HCT116 (cell line): ENCODE results near the gene GPR107. TPM values are rescaled to one million over a fixed set of nuclear protein-coding genes. Genes with fewer than 3 reads are reported as not detected.

Experiments used
- ATAC-seq: fragments of 200-7000 bp; cut with Tn5 transposase; 2 replicates; pipeline ENCODE4 v1.9.1; 2020; ENCODE audit warnings: mild to moderate bottlenecking, moderate library complexity
- BruUV-seq: library from RNA; stranded (reverse); fragments of 400-500 nt; replicated peaks from 2 replicates; lab custom pipeline; 2021; lab: Mats Ljungman, UMichigan
- CTCF ChIA-PET: fragments of 300-600 bp; sonication (Branson Sonifier 250); formaldehyde crosslinking; loops from one replicate; lab custom pipeline; 2021; ENCODE audit warnings: antibody characterized with exemption; lab: Charles Lee
- POLR2A ChIA-PET: fragments of 300-600, 350-600 bp; sonication (Branson Sonifier 250); formaldehyde crosslinking; loops from one replicate; lab custom pipeline; 2021; ENCODE audit warnings: antibody characterized with exemption; lab: Charles Lee
- RAD21 ChIA-PET, 2 experiments: fragments of 300-600 bp; sonication (Branson Sonifier 250); formaldehyde crosslinking; loops; one replicate each; lab custom pipeline; 2023; ENCODE audit warnings: low total read pairs in 2 of 2; ENCODE audit not compliant: uncharacterized antibody in 2 of 2, unreplicated experiment in 2 of 2, low non-redundant PET in 1 of 2; lab: Charles Lee
- DNase-seq: peaks from one replicate; pipeline ENCODE4 v3.0.0-alpha.2; 2010; ENCODE audit warnings: low read depth, low spot score
- H2AFZ ChIP-seq: fragments of 200-600 bp; shearing (Covaris generic), sonication (generic); 2 replicates; pipeline ENCODE4 v1.6.1; 2017; ENCODE audit warnings: low read depth, mixed run types, mixed read lengths, antibody characterized with exemption, low read length; ENCODE audit not compliant: poor library complexity, severe bottlenecking
- H3K27ac ChIP-seq: 2 replicates; pipeline ENCODE4 v1.5.1; 2012; ENCODE audit warnings: low read depth, low read length
- H3K27me3 ChIP-seq: fragments of 200-600 bp; sonication (generic); 2 replicates; pipeline ENCODE4 v1.6.1; 2016; ENCODE audit warnings: mixed run types, low read length, mixed read lengths; ENCODE audit not compliant: insufficient read depth
- H3K36me3 ChIP-seq, 2 experiments: fragments of 200-500 bp in 1 of 2; fragments of 200-600 bp in 1 of 2; sonication (Bioruptor generic) in 1 of 2; sonication (generic) in 1 of 2; 2 replicates each; pipeline versions ENCODE4 v1.5.1 to v1.6.1; 2014 to 2016; ENCODE audit warnings: low read length in 2 of 2, inconsistent platforms in 1 of 2, mixed read lengths in 1 of 2, mixed run types in 1 of 2; ENCODE audit not compliant: insufficient read depth in 2 of 2, control insufficient read depth in 1 of 2
- H3K4me1 ChIP-seq, 2 experiments: fragments of 200-600 bp in 1 of 2; sonication (generic) in 1 of 2; 2 replicates each; pipeline versions ENCODE4 v1.5.1 to v1.6.1; 2012 to 2017; ENCODE audit warnings: low read length in 2 of 2, inconsistent platforms in 1 of 2, mild to moderate bottlenecking in 1 of 2, mixed read lengths in 1 of 2, mixed run types in 1 of 2, moderate library complexity in 1 of 2; ENCODE audit not compliant: insufficient read depth in 2 of 2, control insufficient read depth in 1 of 2
- H3K4me2 ChIP-seq: fragments of 200-600 bp; sonication (generic); 2 replicates; pipeline ENCODE4 v1.6.1; 2017; ENCODE audit warnings: mixed run types, low read length, mixed read lengths
- H3K4me3 ChIP-seq, 2 experiments: fragments of 200-600 bp in 1 of 2; sonication (generic) in 1 of 2; replicated peaks in 1 of 2; 2 replicates each; pipeline ENCODE4 v1.5.1; 2011 to 2016; ENCODE audit warnings: low read length in 2 of 2, control low read depth in 1 of 2, low read depth in 1 of 2, mild to moderate bottlenecking in 1 of 2, mixed read lengths in 1 of 2, mixed run types in 1 of 2
- H3K79me2 ChIP-seq: fragments of 200-600 bp; sonication (generic); 2 replicates; pipeline ENCODE4 v1.6.1; 2017; ENCODE audit warnings: mild to moderate bottlenecking, mixed run types, low read length, moderate library complexity, mixed read lengths; ENCODE audit not compliant: insufficient read depth
- H3K9ac ChIP-seq: fragments of 200-600 bp; sonication (generic); 2 replicates; pipeline ENCODE4 v1.6.1; 2016; ENCODE audit warnings: low read length, mixed read lengths
- H3K9me2 ChIP-seq: fragments of 200-600 bp; sonication (generic), shearing (Covaris generic); 2 replicates; pipeline ENCODE4 v1.6.1; 2017; ENCODE audit warnings: mixed run types, mild to moderate bottlenecking, moderate library complexity; ENCODE audit not compliant: insufficient read depth
- H3K9me3 ChIP-seq, 2 experiments: fragments of 200-500 bp in 1 of 2; fragments of 200-600 bp in 1 of 2; sonication (Bioruptor generic) in 1 of 2; sonication (generic) in 1 of 2; 2 replicates each; pipeline ENCODE4 v1.6.1; 2014 to 2017; ENCODE audit warnings: low read length in 2 of 2, mixed read lengths in 2 of 2, inconsistent platforms in 1 of 2, low read depth in 1 of 2, mild to moderate bottlenecking in 1 of 2, mixed run types in 1 of 2, moderate library complexity in 1 of 2; ENCODE audit not compliant: control insufficient read depth in 1 of 2, insufficient read depth in 1 of 2
- H4K20me1 ChIP-seq: fragments of 200-600 bp; sonication (generic), shearing (Covaris generic); 2 replicates; pipeline ENCODE4 v1.6.1; 2017; ENCODE audit warnings: mixed run types, mild to moderate bottlenecking, moderate library complexity; ENCODE audit not compliant: insufficient read depth
- ATF3 ChIP-seq: IDR thresholded peaks from 2 replicates; pipeline ENCODE4 v1.6.1; 2012
- ELF1 ChIP-seq: IDR thresholded peaks from 2 replicates; pipeline ENCODE4 v1.6.1; 2012; ENCODE audit warnings: low read depth, borderline replicate concordance
- EZH2 ChIP-seq: fragments of 200-600 bp; sonication (generic); IDR thresholded peaks from 2 replicates; pipeline ENCODE4 v1.6.1; 2017; ENCODE audit warnings: antibody characterized with exemption, mixed run types
- FOSL1 ChIP-seq: IDR thresholded peaks from 2 replicates; pipeline ENCODE4 v1.6.1; 2012; ENCODE audit warnings: low read depth
- MAX ChIP-seq: IDR thresholded peaks from 2 replicates; pipeline ENCODE4 v1.6.1; 2012
- REST ChIP-seq: IDR thresholded peaks from 2 replicates; pipeline ENCODE4 v1.6.1; 2012; ENCODE audit warnings: low read depth
- TCF7L2 ChIP-seq: IDR thresholded peaks from 2 replicates; pipeline ENCODE4 v1.7.0; 2011; ENCODE audit warnings: borderline replicate concordance, inconsistent platforms; ENCODE audit not compliant: insufficient read depth, insufficient read length; ENCODE audit errors: extremely low read depth
- ZFX ChIP-seq: fragments of 450-650 bp; IDR thresholded peaks from 2 replicates; pipeline ENCODE4 v1.6.1; 2017
- intact Hi-C: fragments of 100-400 bp; cut with micrococcal nuclease; formaldehyde crosslinking; loops from 2 replicates; pipeline ENCODE4 v1.10.0; 2022
- total RNA-seq: library from RNA; stranded (reverse); gene quantifications from one replicate; pipeline ENCODE4 v1.2.1, GENCODE V29; 2021; ENCODE audit not compliant: unreplicated experiment

The GPR107 gene
- total RNA-seq, 1 experiment from 2014 or later: 32.5 TPM

- TF ChIP-seq REST (no peak), ELF1 (no peak), FOSL1 (no peak), EZH2 (no peak), ATF3 (no peak), MAX (no peak)
Observed at GRCh38 chr9:130138171-130138653, 84.5 kb downstream of the GPR107 start (continued).

GRCh38 chr9:130138791-130139190 lies 85.1 kb downstream of the GPR107 start:
- Histone ChIP-seq H3K9me2 (no peaks in the 10 kb centered on the region), H3K27me3 (peaks cover 9% of the 10 kb centered on the region; the same call in 1 of the 2 replicates), H4K20me1 (no peaks in the 10 kb centered on the region), H3K9ac (no peak overlapping the region), H3K9me3 (no peaks in the 10 kb centered on the region), H3K79me2 (no peaks in the 10 kb centered on the region), H3K36me3 (no peaks in the 10 kb centered on the region), H3K4me2 (no peak overlapping the region), H3K4me1 (peaks cover 0 to 17% of the 10 kb centered on the region in 2 experiments; a peak in 2 of 4 replicates), H3K4me3 (no peak overlapping the region), H2AFZ (no peak overlapping the region), H3K27ac (no peak overlapping the region)
- TF ChIP-seq ZFX: no peak
- peak; percentile 19 for TF ChIP-seq TCF7L2
- ChIA-PET POLR2A (no interaction called here), CTCF (no interaction called here), RAD21 (no interaction called here)
- DNase-seq: no peak
- ATAC-seq: peak; percentile 36; the same call in 1 of the 2 replicates
- intact Hi-C loops: no loop called here
- BruUV-seq: no TSS peak
